ENCODE data around the gene APC2. TPM values are rescaled to one million over a fixed set of nuclear protein-coding genes. Genes with fewer than 3 reads are reported as not detected.

The APC2 gene
- total and polyA plus RNA-seq, 9 donors = under 0.01 to 0.28 (median 0.11) TPM; not detected in 1

GRCh38 chr19:1422360-1422759 lies 27.6 kb upstream of the APC2 start:
- TF ChIP-seq CTCF (IDR thresholded peaks at IDR 0.05) = no peak
- TF ChIP-seq EP300 (IDR thresholded peaks at IDR 0.05) = no peak
- no peak for TF ChIP-seq POLR2A (IDR thresholded peaks at IDR 0.05)
- intact Hi-C loops (cut with DNase I) = no loop called here
- DNase-seq = no peak
- Histone ChIP-seq H3K9me3 (no peaks in the 10 kb centered on the region), H3K27me3 (no peaks in the 10 kb centered on the region), H3K4me1 (ENCODE audit: insufficient read depth) (peaks cover 8% of the 10 kb centered on the region), H3K27ac (no peak overlapping the region), H3K36me3 (no peaks in the 10 kb centered on the region), H3K4me3 (no peak overlapping the region)
- 58 to 64% (median 61%) methylated on average over 16 of the region's 16 CpGs for WGBS, 3 donors

- Histone ChIP-seq H3K9me3 (no peaks in the 10 kb centered on the region), H3K27ac (no peak overlapping the region), H3K4me3 (no peak overlapping the region), H3K27me3 (no peaks in the 10 kb centered on the region), H3K4me1 (ENCODE audit: insufficient read depth) (peaks cover 3% of the 10 kb centered on the region), H3K36me3 (no peaks in the 10 kb centered on the region)
- 77 to 82% (median 78%) methylated on average over 24 of the region's 24 CpGs for WGBS, 3 donors
- intact Hi-C loops (cut with DNase I) = no loop called here
- TF ChIP-seq EP300 (IDR thresholded peaks at IDR 0.05) (no peak), CTCF (IDR thresholded peaks at IDR 0.05) (no peak), POLR2A (IDR thresholded peaks at IDR 0.05) (no peak)
- no peak for DNase-seq
Measured at GRCh38 chr19:1422943-1423342, 27.0 kb upstream of the APC2 start.

GRCh38 chr19:1423436-1424191 lies 26.3 kb upstream of the APC2 start:
- no peak for DNase-seq
- no peaks in the 10 kb centered on the region for H3K36me3 ChIP-seq

GRCh38 chr19:1424192-1424955 lies 25.5 kb upstream of the APC2 start:
- H3K27me3 ChIP-seq = no peaks in the 10 kb centered on the region
- H3K27ac ChIP-seq = no peak overlapping the region
- H3K4me3 ChIP-seq = no peak overlapping the region
- no peaks in the 10 kb centered on the region for H3K36me3 ChIP-seq
- no peaks in the 10 kb centered on the region for H3K4me1 ChIP-seq (ENCODE audit: insufficient read depth)
- no peak for TF ChIP-seq CTCF (IDR thresholded peaks at IDR 0.05)
- TF ChIP-seq EP300 (IDR thresholded peaks at IDR 0.05) = no peak
- TF ChIP-seq POLR2A (IDR thresholded peaks at IDR 0.05) = no peak
- 81 to 84% (median 83%) methylated on average over 41 to 42 of the region's 42 CpGs for WGBS, 3 donors
- DNase-seq = no peak
- intact Hi-C loops (cut with DNase I) = no loop called here
- no peaks in the 10 kb centered on the region for H3K9me3 ChIP-seq

More at GRCh38 chr19:1423436-1424191, 26.3 kb upstream of the APC2 start:
- WGBS, 3 donors = 89 to 92% (median 90%) methylated on average over 40 of the region's 40 CpGs
- H3K27ac ChIP-seq = no peak overlapping the region
- H3K9me3 ChIP-seq = no peaks in the 10 kb centered on the region
- TF ChIP-seq EP300 (IDR thresholded peaks at IDR 0.05) (no peak), POLR2A (IDR thresholded peaks at IDR 0.05) (no peak), CTCF (IDR thresholded peaks at IDR 0.05) (no peak)
- no peak overlapping the region for H3K4me3 ChIP-seq
- H3K4me1 ChIP-seq (ENCODE audit: insufficient read depth) = peaks cover 2% of the 10 kb centered on the region
- no peaks in the 10 kb centered on the region for H3K27me3 ChIP-seq
- intact Hi-C loops (cut with DNase I) = no loop called here

Measured in ovary (tissue), 9 donors.